ENCODE data around the gene STRN4. TPM values are rescaled to one million over a fixed set of nuclear protein-coding genes. Genes with fewer than 3 reads are reported as not detected.

The STRN4 gene
- polyA plus RNA-seq, 1 of the 3 experiments (the other 2 are of a cell fraction) = 92.8 TPM

DNA sequence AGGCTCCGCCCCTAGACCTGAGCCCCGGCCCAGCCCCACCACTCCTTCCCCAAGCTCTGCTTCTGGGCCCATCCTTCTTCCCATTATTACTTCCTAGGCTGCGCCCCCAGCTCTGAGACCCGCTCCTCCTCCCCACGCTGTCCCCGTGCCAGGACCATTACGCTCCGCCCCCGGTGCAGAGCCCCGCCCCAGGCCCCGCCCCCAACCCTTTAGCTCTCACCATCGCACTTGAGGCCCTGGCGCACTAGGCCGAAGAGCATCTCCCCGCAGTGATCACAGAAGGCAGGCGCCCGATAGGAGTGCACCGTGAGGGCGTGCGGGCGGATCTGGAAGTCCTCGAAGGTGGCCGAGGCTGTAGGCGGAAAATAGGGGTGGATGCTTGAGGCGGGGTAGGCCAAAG lies 35.6 kb downstream of the STRN4 start (continued):
- TF ChIP-seq FOXJ3 (CRISPR knock-in tag; IDR thresholded peaks at IDR 0.05) (no peak), RAD21 (IDR thresholded peaks at IDR 0.05; ENCODE audit: low read length) (no peak), TAF1 (IDR thresholded peaks at IDR 0.05; ENCODE audit: borderline replicate concordance, low read depth, low read length) (no peak), SIN3A (IDR thresholded peaks at IDR 0.05; ENCODE audit: borderline replicate concordance, low read depth, low read length) (no peak), IRF3 (IDR thresholded peaks at IDR 0.05; ENCODE audit: low read depth, low read length) (no peak), MAX (IDR thresholded peaks at IDR 0.05; ENCODE audit: low read depth) (no peak), PBX3 (IDR thresholded peaks at IDR 0.05) (no peak)
- TF ChIP-seq, protein P1, sequence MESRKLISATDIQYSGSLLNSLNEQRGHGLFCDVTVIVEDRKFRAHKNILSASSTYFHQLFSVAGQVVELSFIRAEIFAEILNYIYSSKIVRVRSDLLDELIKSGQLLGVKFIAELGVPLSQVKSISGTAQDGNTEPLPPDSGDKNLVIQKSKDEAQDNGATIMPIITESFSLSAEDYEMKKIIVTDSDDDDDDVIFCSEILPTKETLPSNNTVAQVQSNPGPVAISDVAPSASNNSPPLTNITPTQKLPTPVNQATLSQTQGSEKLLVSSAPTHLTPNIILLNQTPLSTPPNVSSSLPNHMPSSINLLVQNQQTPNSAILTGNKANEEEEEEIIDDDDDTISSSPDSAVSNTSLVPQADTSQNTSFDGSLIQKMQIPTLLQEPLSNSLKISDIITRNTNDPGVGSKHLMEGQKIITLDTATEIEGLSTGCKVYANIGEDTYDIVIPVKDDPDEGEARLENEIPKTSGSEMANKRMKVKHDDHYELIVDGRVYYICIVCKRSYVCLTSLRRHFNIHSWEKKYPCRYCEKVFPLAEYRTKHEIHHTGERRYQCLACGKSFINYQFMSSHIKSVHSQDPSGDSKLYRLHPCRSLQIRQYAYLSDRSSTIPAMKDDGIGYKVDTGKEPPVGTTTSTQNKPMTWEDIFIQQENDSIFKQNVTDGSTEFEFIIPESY (IDR thresholded peaks at IDR 0.05; ENCODE audit: borderline replicate concordance, low read depth) = no peak

DNA sequence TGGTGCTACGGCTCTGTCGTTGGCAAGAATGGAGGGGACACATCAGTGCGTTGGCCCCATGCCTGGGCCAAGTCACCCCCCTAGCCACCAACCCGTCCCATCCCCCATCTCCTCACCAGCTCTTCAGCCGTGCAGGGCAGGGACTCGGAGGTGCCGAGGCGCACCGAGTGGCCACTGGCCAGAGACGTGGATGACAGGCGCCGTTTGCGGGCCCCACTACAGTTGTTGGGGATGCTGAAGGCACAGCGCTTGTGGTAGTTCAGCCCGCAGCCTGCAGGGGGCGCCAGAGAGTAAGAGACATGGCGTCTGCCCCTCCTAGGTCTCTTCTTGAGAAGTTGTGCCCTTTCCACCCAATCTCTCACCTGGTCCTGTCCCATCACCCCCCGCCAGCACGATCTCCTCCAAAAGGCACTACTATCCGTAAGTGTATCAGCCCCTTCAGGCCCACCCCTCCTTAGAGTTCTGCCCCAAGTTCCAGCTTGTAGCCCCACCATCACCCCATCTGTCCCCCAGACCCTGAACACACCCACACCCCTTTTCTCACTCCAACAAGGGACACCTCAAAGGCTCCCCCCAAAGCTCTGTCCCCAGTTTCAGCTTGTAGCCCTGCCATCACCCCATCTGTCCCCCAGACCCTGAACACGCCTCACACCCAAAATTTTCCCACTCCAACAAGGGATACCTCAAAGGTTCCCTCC lies 41.7 kb downstream of the STRN4 start:
- no peak overlapping the region for H3K27ac ChIP-seq (ENCODE audit: low read depth in 2 of 2, low read length in 1 of 2)
- WGBS (ENCODE audit: low lambda C conversion rate) = 74% methylated on average over 9 of the region's 21 CpGs
- no peaks in the 10 kb centered on the region for H4K20me1 ChIP-seq (ENCODE audit: insufficient read depth)
- peak; percentile 83 for DNase-seq
- peaks cover 8% of the 10 kb centered on the region for H3F3A ChIP-seq (replicated peaks; ENCODE audit: insufficient read depth)
- H3K79me2 ChIP-seq (ENCODE audit: insufficient read depth) = no peaks in the 10 kb centered on the region
- H3K9me2 ChIP-seq = no peaks in the 10 kb centered on the region
- ChIA-PET POLR2A (interaction anchor here (1.2 to 1.4 kb wide), 2 partner anchors 10 to 24 kb away, joined by 5 to 6 read pairs; no protein-coding TSS in a partner anchor), CTCF (interaction anchor here (0.5 to 6.0 kb wide), 31 partner anchors 10 to 309 kb away, joined by 3 to 54 read pairs (median 4); no protein-coding TSS in a partner anchor)
- H2AFZ ChIP-seq (ENCODE audit: low read depth) = no peak overlapping the region
- no peak overlapping the region for H3K9ac ChIP-seq
- no peaks in the 10 kb centered on the region for H3K27me3 ChIP-seq (ENCODE audit: insufficient read depth)
- no peak overlapping the region for H3K4me2 ChIP-seq
- no peak for TF ChIP-seq RFX5 (IDR thresholded peaks at IDR 0.05; ENCODE audit: low read length)
- no peak for TF ChIP-seq RCOR1 (IDR thresholded peaks at IDR 0.05; ENCODE audit: low read length)
- no peak for TF ChIP-seq GABPA (IDR thresholded peaks at IDR 0.05; ENCODE audit: low read depth)
- no peak for TF ChIP-seq IRF3 (IDR thresholded peaks at IDR 0.05; ENCODE audit: low read depth, low read length)
- TF ChIP-seq TCF12 (IDR thresholded peaks at IDR 0.05) = no peak
- TF ChIP-seq RAD21 (IDR thresholded peaks at IDR 0.05; ENCODE audit: low read length) = peak; percentile 48
- no peak for TF ChIP-seq MEF2A (IDR thresholded peaks at IDR 0.05; ENCODE audit: borderline replicate concordance, low read depth)
- TF ChIP-seq, protein P2, sequence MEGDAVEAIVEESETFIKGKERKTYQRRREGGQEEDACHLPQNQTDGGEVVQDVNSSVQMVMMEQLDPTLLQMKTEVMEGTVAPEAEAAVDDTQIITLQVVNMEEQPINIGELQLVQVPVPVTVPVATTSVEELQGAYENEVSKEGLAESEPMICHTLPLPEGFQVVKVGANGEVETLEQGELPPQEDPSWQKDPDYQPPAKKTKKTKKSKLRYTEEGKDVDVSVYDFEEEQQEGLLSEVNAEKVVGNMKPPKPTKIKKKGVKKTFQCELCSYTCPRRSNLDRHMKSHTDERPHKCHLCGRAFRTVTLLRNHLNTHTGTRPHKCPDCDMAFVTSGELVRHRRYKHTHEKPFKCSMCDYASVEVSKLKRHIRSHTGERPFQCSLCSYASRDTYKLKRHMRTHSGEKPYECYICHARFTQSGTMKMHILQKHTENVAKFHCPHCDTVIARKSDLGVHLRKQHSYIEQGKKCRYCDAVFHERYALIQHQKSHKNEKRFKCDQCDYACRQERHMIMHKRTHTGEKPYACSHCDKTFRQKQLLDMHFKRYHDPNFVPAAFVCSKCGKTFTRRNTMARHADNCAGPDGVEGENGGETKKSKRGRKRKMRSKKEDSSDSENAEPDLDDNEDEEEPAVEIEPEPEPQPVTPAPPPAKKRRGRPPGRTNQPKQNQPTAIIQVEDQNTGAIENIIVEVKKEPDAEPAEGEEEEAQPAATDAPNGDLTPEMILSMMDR (IDR thresholded peaks at IDR 0.05) = peak; percentile 78
- TF ChIP-seq SMC3 (IDR thresholded peaks at IDR 0.05; ENCODE audit: low read depth, low read length) = peak; percentile 19; the same call in 1 of the 2 replicates
- no peak for TF ChIP-seq GATA2 (CRISPR knock-in tag; IDR thresholded peaks at IDR 0.05)
- H3K4me3 ChIP-seq (ENCODE audit: low read depth in 2 of 2, low read length in 1 of 2) = peak overlapping the region in 1 of 2 experiments; percentile 47; a peak in 1 of 4 replicates
- no peaks in the 10 kb centered on the region for H3K4me1 ChIP-seq (ENCODE audit: control insufficient read depth in 1 of 2, insufficient read depth in 2 of 2, low read depth in 1 of 2, low read length in 1 of 2)
- H3K36me3 ChIP-seq (replicated peaks in 1 of 2; ENCODE audit: control insufficient read depth in 1 of 2, insufficient read depth in 2 of 2, low read length in 1 of 2) = peaks cover 14 to 31% of the 10 kb centered on the region in 2 experiments
- no peaks in the 10 kb centered on the region for H3K9me3 ChIP-seq
